PC-9 (cell line): ENCODE results near the gene EIF4A3. TPM values are rescaled to one million over a fixed set of nuclear protein-coding genes. Genes with fewer than 3 reads are reported as not detected.
A peak's percentile ranks its signal among the peaks of the same experiment; 100 is the strongest.

Experiments
- BruUV-seq: library from RNA; stranded (reverse); fragments of 400-500 nt; replicated peaks from 2 replicates; lab custom pipeline; 2021; lab: Mats Ljungman, UMichigan
- CTCF ChIA-PET: fragments of 300-600 bp; sonication (Branson Sonifier 250); formaldehyde crosslinking; loops from one replicate; lab custom pipeline; 2022; ENCODE audit warnings: antibody characterized with exemption; lab: Charles Lee
- POLR2A ChIA-PET: fragments of 300-600 bp; sonication (Branson Sonifier 250); formaldehyde crosslinking; loops from one replicate; lab custom pipeline; 2022; ENCODE audit warnings: antibody characterized with exemption; ENCODE audit not compliant: unreplicated experiment; lab: Charles Lee
- DNase-seq, 2 experiments: peaks; one replicate each; pipeline versions ENCODE4 v3.0.0 to v3.0.0-alpha.2; 2015 to 2022; ENCODE audit warnings: mixed read lengths in 1 of 2
- H2AFZ ChIP-seq: fragments of 200-600 bp; sonication (generic); 2 replicates; pipeline ENCODE4 v1.8.1; 2017; ENCODE audit warnings: antibody characterized with exemption
- H3F3A ChIP-seq: fragments of 200-600 bp; sonication (generic); 2 replicates; pipeline ENCODE4 v1.8.1; 2017; ENCODE audit warnings: antibody characterized with exemption, mild to moderate bottlenecking, low read depth; ENCODE audit not compliant: insufficient read depth
- H3K27ac ChIP-seq: fragments of 200-600 bp; sonication (generic); 2 replicates; pipeline ENCODE4 v1.6.1; 2016; ENCODE audit warnings: mixed run types
- H3K27me3 ChIP-seq: fragments of 200-600 bp; sonication (generic); 2 replicates; pipeline ENCODE4 v1.6.1; 2016; ENCODE audit warnings: low read depth, mixed run types; ENCODE audit not compliant: insufficient read depth
- H3K36me3 ChIP-seq: fragments of 200-600 bp; sonication (generic); 2 replicates; pipeline ENCODE4 v1.6.1; 2016; ENCODE audit warnings: low read depth, mixed run types
- H3K4me1 ChIP-seq: fragments of 200-600 bp; sonication (generic); replicated peaks from 2 replicates; pipeline ENCODE4 v1.6.1; 2016; ENCODE audit warnings: mixed run types; ENCODE audit not compliant: insufficient read depth
- H3K4me2 ChIP-seq: fragments of 200-600 bp; sonication (generic); 2 replicates; pipeline ENCODE4 v1.6.1; 2017; ENCODE audit warnings: mixed run types
- H3K4me3 ChIP-seq: fragments of 200-600 bp; sonication (generic); 2 replicates; pipeline ENCODE4 v1.6.1; 2016; ENCODE audit warnings: mixed run types
- H3K79me2 ChIP-seq: fragments of 200-600 bp; sonication (generic); 2 replicates; pipeline ENCODE4 v1.6.1; 2017; ENCODE audit warnings: low read depth, mixed run types
- H3K9me2 ChIP-seq: fragments of 200-600 bp; sonication (generic); 2 replicates; pipeline ENCODE4 v1.8.1; 2017; ENCODE audit warnings: mild to moderate bottlenecking; ENCODE audit not compliant: insufficient read depth
- H3K9me3 ChIP-seq: fragments of 200-600 bp; sonication (generic); 2 replicates; pipeline ENCODE4 v1.8.1; 2016; ENCODE audit warnings: low read depth; ENCODE audit not compliant: insufficient read depth
- H4K20me1 ChIP-seq: fragments of 200-600 bp; sonication (generic); 2 replicates; pipeline ENCODE4 v1.8.1; 2017; ENCODE audit not compliant: insufficient read depth
- CTCF ChIP-seq: fragments of 200-600 bp; sonication (generic); conservative IDR thresholded peaks from 2 replicates; pipeline ENCODE4 v1.6.1; 2017; ENCODE audit warnings: mixed run types, antibody characterized with exemption, mild to moderate bottlenecking, moderate library complexity
- EZH2 ChIP-seq: fragments of 200-600 bp; sonication (generic); IDR thresholded peaks from 2 replicates; pipeline ENCODE4 v1.8.0; 2017; ENCODE audit warnings: antibody characterized with exemption, low read depth
- intact Hi-C: fragments of 100-400 bp; cut with micrococcal nuclease; formaldehyde crosslinking; loops from one replicate; pipeline ENCODE4 v1.10.0; 2022; ENCODE audit not compliant: unreplicated experiment
- total RNA-seq: library from RNA; stranded (reverse); gene quantifications from 2 replicates; pipeline ENCODE4 v1.2.3, GENCODE V29; 2021

Gene EIF4A3
- total RNA-seq, 1 experiment from 2014 or later: 114 TPM

GRCh38 chr17:80145076-80146075 lies 1.6 kb downstream of the EIF4A3 start:
- DNase-seq: no peak
- H3K9me2 ChIP-seq: no peaks in the 10 kb centered on the region
- peaks cover 7% of the 10 kb centered on the region for H3K36me3 ChIP-seq

GRCh38 chr17:80142929-80143328 lies 4.0 kb downstream of the EIF4A3 start:
- H3K27me3 ChIP-seq: no peaks in the 10 kb centered on the region
- intact Hi-C loops: no loop called here
- peaks cover 15% of the 10 kb centered on the region for H3K36me3 ChIP-seq
- no peak overlapping the region for H3K4me3 ChIP-seq
- no peak for TF ChIP-seq CTCF
- no peak for TF ChIP-seq EZH2
- H3F3A ChIP-seq: no peaks in the 10 kb centered on the region
- no peaks in the 10 kb centered on the region for H3K9me3 ChIP-seq
- peaks cover 16% of the 10 kb centered on the region; the same call in 1 of the 2 replicates for H3K4me1 ChIP-seq
- H3K79me2 ChIP-seq: peaks cover 48% of the 10 kb centered on the region
- CTCF ChIA-PET: interaction anchor here (0.6 kb wide), 1 partner anchor 107 kb away, joined by 7 read pairs; the partner anchor contains the start of gene TBC1D16
- no peak overlapping the region for H3K27ac ChIP-seq
- no peak for DNase-seq
- H3K9me2 ChIP-seq: no peaks in the 10 kb centered on the region
- no peak overlapping the region for H3K4me2 ChIP-seq
- POLR2A ChIA-PET: no interaction called here
- H4K20me1 ChIP-seq: peaks cover 41% of the 10 kb centered on the region
- H2AFZ ChIP-seq: no peak overlapping the region
- BruUV-seq: no TSS peak

More at GRCh38 chr17:80145076-80146075, 1.6 kb downstream of the EIF4A3 start:
- H2AFZ ChIP-seq: no peak overlapping the region
- CTCF ChIA-PET: interaction anchor here (1.0 to 1.2 kb wide), 2 partner anchors 21 to 42 kb away, joined by 3 to 4 read pairs; no protein-coding TSS in a partner anchor
- H3K27me3 ChIP-seq: no peaks in the 10 kb centered on the region
- peaks cover 58% of the 10 kb centered on the region for H3K79me2 ChIP-seq
- POLR2A ChIA-PET: interaction anchor here (0.5 to 0.7 kb wide), 3 partner anchors 19 to 812 kb away, joined by 3 to 5 read pairs (median 5); no protein-coding TSS in a partner anchor
- no peaks in the 10 kb centered on the region for H3F3A ChIP-seq
- BruUV-seq: TSS peak; percentile 30
- no peaks in the 10 kb centered on the region for H3K9me3 ChIP-seq
- intact Hi-C loops: loop anchor here (5.0 kb wide), 2 partner anchors 43 to 107 kb away; partner anchors contain the start of gene GAA
- no peak overlapping the region for H3K27ac ChIP-seq
- TF ChIP-seq CTCF: no peak
- no peak for TF ChIP-seq EZH2
- H4K20me1 ChIP-seq: peaks cover 41% of the 10 kb centered on the region
- H3K4me1 ChIP-seq: peaks cover 20% of the 10 kb centered on the region; the same call in 1 of the 2 replicates
- H3K4me3 ChIP-seq: peak overlapping the region; percentile 88
- peak overlapping the region; percentile 86 for H3K4me2 ChIP-seq

- TF ChIP-seq CTCF: no peak
- TF ChIP-seq EZH2: no peak
- intact Hi-C loops: no loop called here
- no TSS peak for BruUV-seq
- CTCF ChIA-PET: no interaction called here
- no peak overlapping the region for H3K27ac ChIP-seq
- no peaks in the 10 kb centered on the region for H3K9me2 ChIP-seq
- no peak overlapping the region for H3K4me2 ChIP-seq
- no peak for DNase-seq
- H3K4me3 ChIP-seq: no peak overlapping the region
- POLR2A ChIA-PET: no interaction called here
- no peaks in the 10 kb centered on the region for H3K9me3 ChIP-seq
- no peak overlapping the region for H2AFZ ChIP-seq
- peaks cover 39% of the 10 kb centered on the region for H3K79me2 ChIP-seq
- no peaks in the 10 kb centered on the region for H3K27me3 ChIP-seq
- H3F3A ChIP-seq: no peaks in the 10 kb centered on the region
- H3K36me3 ChIP-seq: peaks cover 15% of the 10 kb centered on the region
- H3K4me1 ChIP-seq: peaks cover 16% of the 10 kb centered on the region; the same call in 1 of the 2 replicates
- peaks cover 41% of the 10 kb centered on the region for H4K20me1 ChIP-seq
These were observed 5.3 kb downstream of the EIF4A3 start for GRCh38 chr17:80141463-80142165.
